Measurements from ENCODE around the gene MAP3K13.

Gene MAP3K13

GRCh38 chr3:185362850-185363661 lies at the start of gene MAP3K13:
TSS of gene MAP3K13 (plus strand) at chr3:185363136. CDS start at chr3:185428582, 65,446 bp downstream.
- DNase-seq: peak; percentile 87

DNA sequence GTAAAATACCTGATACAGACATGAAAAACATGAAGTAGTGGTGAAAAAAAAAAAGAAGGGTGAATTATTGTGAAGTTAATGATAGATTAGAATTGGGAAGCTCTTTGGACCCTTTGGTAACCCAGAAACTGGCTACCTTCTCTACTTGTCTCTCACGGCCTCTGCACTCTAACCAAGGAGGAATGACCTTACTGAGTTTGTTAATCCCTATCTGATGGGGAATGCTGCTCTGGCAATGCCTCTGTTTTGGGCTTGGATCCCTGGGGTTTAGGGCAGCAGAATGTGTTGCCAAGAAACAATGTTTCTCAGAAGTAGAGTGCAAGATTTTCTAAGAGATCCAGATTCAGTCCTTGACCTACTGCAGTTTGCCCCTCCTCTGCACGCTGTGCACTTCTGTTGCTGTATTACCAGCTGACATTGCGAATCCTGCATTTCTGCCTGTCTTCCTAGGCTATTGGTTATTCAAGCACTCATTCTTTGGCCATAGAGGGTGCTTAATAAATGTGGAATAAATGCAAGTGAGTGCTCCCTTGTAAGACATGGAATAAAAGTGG lies 49.2 kb upstream of the MAP3K13 start:
- DNase-seq: no peak

DNA sequence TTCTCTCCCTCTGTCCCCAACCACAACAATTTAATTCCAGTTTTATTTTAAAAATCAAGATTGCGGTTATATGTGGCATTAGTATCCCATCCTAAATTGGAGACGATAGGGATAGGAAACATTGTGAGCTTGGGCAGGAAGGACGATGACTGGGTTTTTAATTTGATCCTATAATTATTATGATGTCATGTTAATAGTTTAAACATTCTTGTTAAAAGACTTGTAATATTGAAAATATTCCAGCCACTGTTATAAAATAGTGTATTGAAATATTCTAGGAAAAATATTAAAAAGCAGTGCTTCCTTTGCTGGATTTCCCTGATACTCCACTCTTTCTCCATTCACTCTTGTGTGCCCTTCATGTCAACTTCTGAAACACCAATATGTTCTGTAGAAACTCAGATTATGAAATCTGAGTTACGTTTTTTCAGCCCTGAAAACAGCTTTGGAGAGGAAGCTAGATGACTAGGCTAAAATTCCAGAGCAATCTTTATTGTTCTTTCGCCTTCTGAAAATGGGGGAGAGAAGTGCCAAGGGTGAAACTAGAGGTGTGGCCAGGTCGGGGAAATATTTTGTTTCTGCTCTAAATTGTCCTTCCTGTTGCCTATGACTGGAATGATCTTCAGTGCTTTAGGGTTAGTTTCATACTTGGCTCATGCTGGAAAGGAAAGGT lies 46.1 kb upstream of the MAP3K13 start:
- DNase-seq: peak; percentile 69

DNA sequence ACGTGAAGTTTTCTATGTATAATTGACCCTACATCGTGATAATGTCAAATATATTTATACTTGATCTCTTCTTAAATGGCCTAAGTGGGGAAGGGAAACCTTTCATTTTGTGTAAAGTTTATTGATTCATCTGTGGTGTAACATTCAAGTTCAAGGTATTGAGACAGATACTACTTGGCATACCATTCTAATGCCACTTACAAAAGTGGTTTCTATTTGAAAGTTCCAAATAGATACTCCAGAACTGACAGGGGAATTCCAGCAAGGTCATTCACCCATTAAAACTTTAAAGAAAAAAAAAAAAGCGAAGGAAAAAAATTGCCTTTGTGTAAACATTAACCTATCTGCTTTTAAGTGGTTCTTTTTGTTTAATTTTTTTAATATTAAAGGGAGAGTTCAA lies 45.3 kb upstream of the MAP3K13 start:
- DNase-seq: no peak

DNA sequence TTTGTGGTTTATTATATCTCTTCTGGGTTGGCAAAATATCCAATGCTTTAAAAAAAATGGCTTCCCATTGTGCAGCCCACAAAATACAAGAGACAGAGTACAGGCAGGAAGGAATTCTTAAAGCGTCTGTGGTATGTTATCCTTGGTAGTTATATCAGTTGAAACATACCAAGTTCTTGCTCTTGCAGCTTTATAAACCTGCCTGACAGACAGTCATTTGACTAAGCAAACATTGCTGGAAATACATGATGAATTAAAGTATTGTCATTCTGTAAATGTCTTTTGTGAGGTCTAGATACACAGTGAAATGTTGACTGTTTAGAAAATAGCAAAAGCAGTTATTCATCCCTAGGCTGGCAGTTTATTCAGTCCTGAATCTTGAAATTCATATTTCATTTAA lies 44.8 kb upstream of the MAP3K13 start:
- peak; percentile 5 for DNase-seq

GRCh38 chr3:185319801-185320200 lies 43.1 kb upstream of the MAP3K13 start:
- no peak for DNase-seq

GRCh38 chr3:185320949-185321348 lies 42.0 kb upstream of the MAP3K13 start:
- DNase-seq: no peak

DNA sequence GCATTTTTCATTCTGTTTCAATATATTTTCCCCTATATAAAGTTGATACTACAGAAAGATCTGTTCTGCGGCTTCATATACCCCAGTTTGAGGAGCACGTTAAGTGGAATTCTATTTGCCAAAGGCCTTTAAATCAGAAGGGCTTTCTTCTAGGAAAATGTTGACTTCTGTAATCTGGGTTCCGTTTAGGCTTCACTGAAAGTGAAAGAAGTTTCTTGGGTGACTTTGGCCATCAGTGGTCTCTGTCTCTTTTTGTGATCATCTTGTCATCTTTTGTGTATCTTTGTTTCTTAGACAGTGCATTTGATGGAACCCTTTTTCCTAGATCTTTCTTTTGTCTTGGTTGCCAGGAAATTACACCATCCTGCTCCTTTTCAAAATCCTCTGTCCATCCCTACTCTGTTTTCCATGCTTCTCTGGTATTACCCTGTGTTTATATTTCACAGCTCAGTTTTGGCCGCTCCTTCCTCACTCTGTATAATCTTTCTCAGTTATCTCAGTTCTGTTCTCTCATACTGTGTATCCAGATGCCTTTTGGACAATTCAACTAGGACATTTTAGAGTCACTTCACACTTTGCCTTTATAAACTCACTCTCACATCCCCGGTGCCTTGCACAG lies 40.7 kb upstream of the MAP3K13 start:
- DNase-seq: peak; percentile 32

DNA sequence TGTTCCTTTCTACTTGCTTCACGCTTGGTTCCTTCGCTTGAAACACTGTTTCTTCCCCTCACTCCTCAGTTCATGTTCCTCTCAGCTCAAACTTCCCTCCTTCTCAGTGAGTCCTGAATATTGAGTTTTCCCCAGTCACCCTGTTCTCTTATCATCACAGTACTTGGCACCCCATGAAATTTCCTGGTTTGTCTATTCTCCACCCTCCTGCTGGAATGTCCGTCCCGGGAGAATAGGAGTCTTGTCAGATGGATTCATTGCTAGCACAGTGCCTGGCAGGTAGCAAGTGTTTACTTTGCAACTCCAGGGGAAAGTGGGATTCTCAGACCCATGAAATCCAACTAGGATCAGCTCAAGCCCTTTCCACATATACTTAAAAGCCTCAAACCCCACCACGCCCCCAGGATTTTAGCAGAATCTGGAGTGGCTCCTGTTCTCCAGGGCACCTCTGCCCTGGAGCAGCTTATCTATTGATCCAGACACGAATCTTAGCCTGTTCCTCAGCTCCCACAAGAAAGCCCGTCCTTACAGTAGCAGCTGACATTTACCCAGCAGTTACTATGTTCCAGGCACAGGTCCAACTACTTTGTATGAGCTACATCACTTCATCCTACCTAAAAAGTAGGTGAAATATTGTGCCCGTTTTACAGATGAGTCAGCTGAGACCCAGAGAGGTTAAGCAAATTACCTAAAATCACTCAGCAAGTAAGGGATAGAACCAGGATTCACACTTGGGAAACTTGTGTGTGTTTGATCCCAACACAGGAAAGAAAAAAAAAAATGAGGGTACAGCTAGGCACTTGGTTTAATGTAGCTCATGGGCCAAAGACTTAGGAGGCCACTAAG lies 36.8 kb upstream of the MAP3K13 start:
- DNase-seq: peak; percentile 42

GRCh38 chr3:185327062-185327461 lies 35.9 kb upstream of the MAP3K13 start:
- DNase-seq: peak; percentile 2

GRCh38 chr3:185328324-185329004 lies 34.5 kb upstream of the MAP3K13 start:
- DNase-seq: peak; percentile 76

- DNase-seq: peak; percentile 76
Observed at GRCh38 chr3:185330238-185330637, 32.7 kb upstream of the MAP3K13 start.

DNA sequence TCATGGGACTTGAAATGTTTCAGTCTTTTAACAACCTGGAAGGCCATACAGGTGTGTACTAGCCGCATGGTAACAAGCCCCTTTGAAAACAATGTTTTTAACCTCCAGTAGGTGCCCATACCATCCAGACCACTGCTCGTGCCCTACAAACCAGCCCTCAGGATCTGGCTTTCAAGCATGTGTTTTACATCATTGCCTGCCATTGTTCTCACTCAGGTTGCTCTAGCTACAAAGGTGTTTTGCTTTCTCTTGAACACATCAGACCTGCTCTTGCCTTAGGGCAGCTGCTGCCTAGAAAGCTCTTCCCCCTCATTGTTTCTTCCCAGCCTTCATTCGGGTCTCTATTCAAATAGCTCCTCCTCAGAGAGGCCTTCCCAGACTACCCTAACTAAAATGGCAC lies 32.3 kb upstream of the MAP3K13 start:
- no peak for DNase-seq

DNA sequence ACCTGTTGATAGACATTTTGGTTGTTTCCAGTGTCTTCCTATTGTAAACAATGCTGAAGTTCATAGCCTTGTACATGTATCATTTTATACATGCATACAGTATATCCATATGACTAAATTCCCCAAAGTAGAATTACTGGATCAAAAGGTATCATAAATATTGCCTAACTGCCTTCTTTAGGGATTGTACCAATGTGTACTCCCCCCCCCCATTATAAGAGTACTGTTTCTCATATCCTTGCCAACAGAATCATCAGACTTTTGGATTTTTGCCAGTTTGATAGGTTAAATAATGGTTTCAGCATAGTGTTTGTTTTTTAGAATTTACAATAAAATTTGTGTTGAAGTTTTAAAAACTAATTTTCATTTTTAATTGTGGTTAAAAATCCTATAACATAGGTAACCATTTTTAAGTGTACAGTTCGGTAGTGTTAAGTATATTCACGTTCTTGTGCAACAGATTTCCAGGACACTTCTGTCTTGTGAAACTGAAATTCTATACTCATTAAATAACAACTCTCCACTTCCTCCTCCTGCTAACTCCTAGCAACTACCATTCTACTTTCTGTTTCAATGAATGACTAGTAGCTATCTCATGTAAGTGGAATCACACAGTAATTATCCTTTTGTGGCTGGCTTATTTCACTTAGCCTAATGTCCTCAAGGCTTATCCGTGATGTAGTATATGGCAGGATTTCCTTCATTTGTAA lies 30.8 kb upstream of the MAP3K13 start:
- peak; percentile 88 for DNase-seq

DNA sequence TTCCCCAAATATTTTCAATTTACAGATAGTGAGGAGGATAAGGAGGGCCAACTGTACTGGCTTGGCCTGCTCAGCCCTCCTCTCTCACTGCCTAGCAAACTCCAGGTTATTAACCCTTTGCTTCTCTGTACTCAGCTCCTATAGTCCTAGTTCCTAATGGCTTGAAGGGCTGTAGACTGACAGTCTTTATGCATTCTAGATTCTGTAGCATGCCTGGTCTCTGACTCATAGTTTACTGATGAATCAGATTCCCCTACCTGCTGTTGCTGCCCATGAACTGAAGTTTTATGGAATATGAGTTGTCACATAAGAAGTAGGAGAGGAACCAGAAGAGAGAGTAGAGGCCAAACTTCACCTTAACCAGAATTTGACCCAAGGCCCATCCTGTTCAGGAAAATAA lies 27.1 kb upstream of the MAP3K13 start:
- DNase-seq: no peak

- DNase-seq: no peak
Observed at GRCh38 chr3:185337231-185337816, 25.6 kb upstream of the MAP3K13 start.

GRCh38 chr3:185339945-185340344 lies 23.0 kb upstream of the MAP3K13 start:
- DNase-seq: no peak

- DNase-seq: no peak
Observed at GRCh38 chr3:185340751-185341150, 22.2 kb upstream of the MAP3K13 start.

GRCh38 chr3:185341616-185342458 lies 21.1 kb upstream of the MAP3K13 start:
- DNase-seq: peak; percentile 17
